Measurements from ENCODE around the gene CDCA7.

The CDCA7 gene

GRCh38 chr2:173386021-173386737 lies 31.5 kb downstream of the CDCA7 start:
- no peak for TF ChIP-seq CTCF (IDR thresholded peaks at IDR 0.05; ENCODE audit: extremely low read depth, insufficient read depth, missing control alignments)
- in situ Hi-C loops (cut with MboI; ENCODE audit: low pct_unique_long_range_greater_than_20kb, low sequenced_read_pairs, unreplicated experiment): no loop called here

GRCh38 chr2:173386738-173387065 lies 32.0 kb downstream of the CDCA7 start:
- in situ Hi-C loops (cut with MboI; ENCODE audit: low pct_unique_long_range_greater_than_20kb, low sequenced_read_pairs, unreplicated experiment): no loop called here
- TF ChIP-seq CTCF (IDR thresholded peaks at IDR 0.05; ENCODE audit: extremely low read depth, insufficient read depth, missing control alignments): no peak
- no peak for DNase-seq (ENCODE audit: low spot score)

More at GRCh38 chr2:173386021-173386737, 31.5 kb downstream of the CDCA7 start:
- no peak for DNase-seq (ENCODE audit: low spot score)

- DNase-seq (ENCODE audit: low spot score): no peak
- in situ Hi-C loops (cut with MboI; ENCODE audit: low pct_unique_long_range_greater_than_20kb, low sequenced_read_pairs, unreplicated experiment): no loop called here
Observed at GRCh38 chr2:173387079-173387478, 32.4 kb downstream of the CDCA7 start.

DNA sequence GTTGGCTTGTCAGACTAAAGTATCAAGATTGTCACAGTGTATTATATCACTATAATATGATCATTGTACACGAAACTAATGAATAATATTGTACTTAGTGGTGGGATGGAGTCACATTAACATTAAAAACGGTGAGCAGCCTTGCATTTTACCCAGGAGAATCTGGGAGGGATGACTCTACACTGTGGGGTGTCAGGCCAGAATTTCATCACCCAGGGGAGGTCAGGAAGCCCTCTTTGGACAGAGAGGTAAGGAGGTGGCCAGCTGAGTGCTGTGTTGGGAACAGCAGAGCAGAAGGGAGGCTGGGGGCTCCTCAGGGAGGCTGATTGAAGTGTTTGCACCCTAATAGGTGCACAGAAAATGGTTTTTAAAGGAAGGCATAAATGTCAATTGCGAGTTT lies 33.0 kb downstream of the CDCA7 start:
- TF ChIP-seq CTCF (IDR thresholded peaks at IDR 0.05; ENCODE audit: extremely low read depth, insufficient read depth, missing control alignments): no peak
- DNase-seq (ENCODE audit: low spot score): no peak
- in situ Hi-C loops (cut with MboI; ENCODE audit: low pct_unique_long_range_greater_than_20kb, low sequenced_read_pairs, unreplicated experiment): no loop called here

More at GRCh38 chr2:173387079-173387478, 32.4 kb downstream of the CDCA7 start:
- no peak for TF ChIP-seq CTCF (IDR thresholded peaks at IDR 0.05; ENCODE audit: extremely low read depth, insufficient read depth, missing control alignments)

- no peak for DNase-seq (ENCODE audit: low spot score)
- TF ChIP-seq CTCF (IDR thresholded peaks at IDR 0.05; ENCODE audit: extremely low read depth, insufficient read depth, missing control alignments): no peak
- in situ Hi-C loops (cut with MboI; ENCODE audit: low pct_unique_long_range_greater_than_20kb, low sequenced_read_pairs, unreplicated experiment): no loop called here
Observed at GRCh38 chr2:173388795-173389194, 34.1 kb downstream of the CDCA7 start.

- in situ Hi-C loops (cut with MboI; ENCODE audit: low pct_unique_long_range_greater_than_20kb, low sequenced_read_pairs, unreplicated experiment): no loop called here
- no peak for DNase-seq (ENCODE audit: low spot score)
- no peak for TF ChIP-seq CTCF (IDR thresholded peaks at IDR 0.05; ENCODE audit: extremely low read depth, insufficient read depth, missing control alignments)
Observed at GRCh38 chr2:173390036-173390435, 35.4 kb downstream of the CDCA7 start.

Data from GM13977 (cell line).